KOPT-K1 (cell line): ENCODE data around the gene CDH4.

Experiments used
- H3K27ac ChIP-seq: fragments of 200-600 bp; sonication (generic); 2 replicates; pipeline ENCODE4 v1.5.1; 2016; ENCODE audit warnings: antibody characterized with exemption, mild to moderate bottlenecking, low read depth, low read length; ENCODE audit not compliant: poor library complexity, severe bottlenecking
- H3K36me3 ChIP-seq: fragments of 200-600 bp; sonication (generic); 2 replicates; pipeline ENCODE4 v1.5.1; 2017; ENCODE audit warnings: antibody characterized with exemption, mild to moderate bottlenecking, low read length, moderate library complexity; ENCODE audit not compliant: insufficient read depth
- H3K9me3 ChIP-seq: fragments of 200-600 bp; sonication (generic); 2 replicates; pipeline ENCODE4 v1.5.1; 2017; ENCODE audit warnings: antibody characterized with exemption, low read length, mild to moderate bottlenecking; ENCODE audit not compliant: insufficient read depth, poor library complexity, severe bottlenecking

Gene CDH4

GRCh38 chr20:61830241-61830930, 578.3 kb downstream of the CDH4 start:
- Histone ChIP-seq H3K9me3 (no peaks in the 10 kb centered on the region), H3K36me3 (no peaks in the 10 kb centered on the region), H3K27ac (no peak overlapping the region)

- Histone ChIP-seq H3K36me3 (no peaks in the 10 kb centered on the region), H3K27ac (no peak overlapping the region), H3K9me3 (no peaks in the 10 kb centered on the region)
These were observed 578.9 kb downstream of the CDH4 start for GRCh38 chr20:61830991-61831390.

DNA sequence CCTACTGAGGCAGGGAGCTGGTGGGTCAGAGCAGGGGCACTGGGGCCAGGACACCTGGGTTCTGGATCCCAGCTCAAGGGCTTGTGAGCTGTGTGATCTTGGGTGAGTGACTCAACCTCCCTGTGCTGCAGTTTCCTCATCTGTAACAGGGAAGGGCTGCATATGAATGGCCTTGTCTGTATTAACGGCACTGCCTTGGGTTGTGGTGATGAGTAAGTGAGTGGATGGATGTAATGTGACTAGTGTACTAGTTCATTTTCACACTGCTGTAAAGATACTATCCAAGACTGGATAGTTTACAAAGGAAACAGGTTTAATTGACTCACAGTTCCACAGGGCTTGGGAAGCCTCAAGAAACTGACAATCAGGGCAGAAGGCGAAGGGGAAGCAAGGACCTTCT, 580.1 kb downstream of the CDH4 start:
- H3K27ac ChIP-seq: no peak overlapping the region
- H3K36me3 ChIP-seq: no peaks in the 10 kb centered on the region
- no peaks in the 10 kb centered on the region for H3K9me3 ChIP-seq

DNA sequence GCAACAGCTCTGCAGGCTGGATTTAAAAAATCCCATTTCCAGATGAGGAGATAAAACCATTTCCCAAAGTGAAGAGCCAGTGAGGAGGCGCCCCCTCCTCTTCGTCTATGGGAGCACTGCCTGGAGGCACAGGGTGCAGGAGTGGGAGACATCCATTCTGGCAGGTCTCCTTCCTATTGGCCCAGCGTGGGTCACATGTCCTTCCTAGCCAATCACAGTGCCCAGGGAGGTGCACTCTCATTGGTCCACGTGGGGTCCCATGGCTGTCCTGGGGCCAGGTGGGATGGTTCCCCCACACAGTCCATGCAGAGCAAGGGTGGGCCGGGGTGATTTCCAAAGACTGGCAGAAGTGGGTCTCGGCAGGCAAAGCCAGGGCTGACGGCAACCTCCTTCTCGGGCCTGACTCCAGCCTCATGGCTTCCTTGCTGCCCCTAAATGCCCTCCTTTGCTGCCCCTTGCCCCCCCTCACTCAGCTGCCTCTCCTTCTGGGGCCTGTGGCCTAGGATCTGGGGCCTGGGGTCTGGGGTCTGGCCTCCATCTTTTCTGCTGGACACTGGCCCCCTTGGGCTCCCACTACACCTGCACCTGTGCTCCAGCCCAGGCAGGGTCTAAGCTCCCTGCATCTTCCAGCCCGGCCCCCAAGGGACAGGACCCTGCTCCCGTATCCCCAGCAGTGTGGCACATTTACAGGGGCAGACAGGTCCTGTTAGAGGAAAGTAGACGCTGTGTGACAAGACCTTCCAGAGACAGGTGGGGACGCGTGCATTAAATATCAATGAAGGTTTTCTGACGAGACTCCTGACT, 581.9 kb downstream of the CDH4 start:
- Histone ChIP-seq H3K27ac (no peak overlapping the region), H3K36me3 (no peaks in the 10 kb centered on the region), H3K9me3 (no peaks in the 10 kb centered on the region)

DNA sequence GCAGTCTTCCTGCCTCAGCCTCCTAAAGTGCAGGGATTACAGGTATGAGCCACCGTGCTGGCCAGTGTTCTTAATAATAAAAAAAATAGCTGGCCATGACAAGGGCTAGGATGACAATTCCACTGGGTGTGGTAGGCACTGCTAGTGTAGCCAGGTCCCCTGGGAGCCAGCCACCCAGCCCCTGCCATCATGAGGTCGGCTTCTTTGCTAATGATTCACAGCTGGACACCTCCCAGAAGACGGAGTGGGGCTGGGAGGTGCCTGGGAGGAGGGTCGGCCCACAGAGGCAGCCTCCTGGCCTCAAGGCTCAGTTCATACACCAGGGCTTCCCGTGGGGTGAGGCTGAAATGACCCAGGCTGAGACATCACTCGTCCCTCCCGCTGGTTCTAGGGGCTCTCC, 583.2 kb downstream of the CDH4 start:
- H3K9me3 ChIP-seq: no peaks in the 10 kb centered on the region

GRCh38 chr20:61835791-61836350, 583.8 kb downstream of the CDH4 start:
- no peak overlapping the region for H3K27ac ChIP-seq
- no peaks in the 10 kb centered on the region for H3K9me3 ChIP-seq
- H3K36me3 ChIP-seq: no peaks in the 10 kb centered on the region

More for the DNA sequence above, 583.2 kb downstream of the CDH4 start:
- H3K27ac ChIP-seq: no peak overlapping the region
- H3K36me3 ChIP-seq: no peaks in the 10 kb centered on the region

DNA sequence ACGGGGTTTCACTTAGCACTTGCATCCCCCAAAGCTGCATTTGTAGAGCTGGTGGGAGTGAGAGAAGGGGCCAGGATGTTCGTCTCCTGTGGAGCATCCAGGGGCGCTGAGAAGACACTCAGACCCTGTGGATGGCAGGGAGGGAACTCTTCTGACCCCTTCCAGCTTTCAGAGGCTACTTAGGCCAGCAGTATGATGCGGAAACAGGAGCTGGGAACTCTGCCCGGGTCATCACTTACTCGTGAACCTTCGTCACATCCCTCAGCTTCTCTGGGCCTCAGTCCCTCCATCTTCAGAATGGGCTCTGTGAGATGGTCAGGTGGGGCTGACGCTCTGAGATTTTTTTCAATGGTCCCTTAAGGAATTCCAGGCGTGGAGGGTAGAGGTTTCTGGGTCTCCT, 585.1 kb downstream of the CDH4 start:
- Histone ChIP-seq H3K36me3 (no peaks in the 10 kb centered on the region), H3K9me3 (no peaks in the 10 kb centered on the region), H3K27ac (no peak overlapping the region)

DNA sequence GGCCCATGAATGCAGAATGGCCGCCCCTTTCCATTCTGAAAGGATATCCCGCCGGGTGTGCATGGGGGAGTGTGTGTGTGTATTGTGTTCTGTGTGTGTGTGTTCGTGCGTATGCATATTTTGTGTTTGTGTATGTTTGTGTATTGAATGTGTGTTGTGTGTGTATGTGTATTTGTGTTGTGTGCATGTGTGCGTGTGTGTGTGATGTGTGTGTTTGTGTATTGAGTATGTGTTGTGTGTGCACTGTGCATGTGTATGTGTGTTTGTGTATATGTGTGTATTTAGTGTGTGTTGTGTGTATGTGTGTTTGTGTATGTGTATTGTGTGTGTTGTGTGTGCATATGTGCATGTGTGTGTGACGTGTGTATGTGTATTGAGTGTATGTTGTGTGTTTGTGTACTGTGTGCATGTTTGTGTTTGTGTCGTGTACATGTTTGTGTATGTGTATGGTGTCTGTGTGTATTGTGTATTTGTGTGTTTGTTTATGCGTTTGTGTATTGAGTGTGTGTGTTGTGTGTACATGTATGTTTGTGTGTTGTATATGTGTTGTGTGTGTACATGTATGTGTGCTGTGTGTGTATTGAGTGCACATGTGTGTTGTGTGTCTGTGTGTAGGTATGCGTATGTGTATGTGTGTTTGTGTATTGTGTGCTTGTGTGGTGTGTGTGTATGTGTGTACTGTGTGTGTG, 587.3 kb downstream of the CDH4 start:
- H3K27ac ChIP-seq: no peak overlapping the region
- no peaks in the 10 kb centered on the region for H3K9me3 ChIP-seq
- H3K36me3 ChIP-seq: no peaks in the 10 kb centered on the region

DNA sequence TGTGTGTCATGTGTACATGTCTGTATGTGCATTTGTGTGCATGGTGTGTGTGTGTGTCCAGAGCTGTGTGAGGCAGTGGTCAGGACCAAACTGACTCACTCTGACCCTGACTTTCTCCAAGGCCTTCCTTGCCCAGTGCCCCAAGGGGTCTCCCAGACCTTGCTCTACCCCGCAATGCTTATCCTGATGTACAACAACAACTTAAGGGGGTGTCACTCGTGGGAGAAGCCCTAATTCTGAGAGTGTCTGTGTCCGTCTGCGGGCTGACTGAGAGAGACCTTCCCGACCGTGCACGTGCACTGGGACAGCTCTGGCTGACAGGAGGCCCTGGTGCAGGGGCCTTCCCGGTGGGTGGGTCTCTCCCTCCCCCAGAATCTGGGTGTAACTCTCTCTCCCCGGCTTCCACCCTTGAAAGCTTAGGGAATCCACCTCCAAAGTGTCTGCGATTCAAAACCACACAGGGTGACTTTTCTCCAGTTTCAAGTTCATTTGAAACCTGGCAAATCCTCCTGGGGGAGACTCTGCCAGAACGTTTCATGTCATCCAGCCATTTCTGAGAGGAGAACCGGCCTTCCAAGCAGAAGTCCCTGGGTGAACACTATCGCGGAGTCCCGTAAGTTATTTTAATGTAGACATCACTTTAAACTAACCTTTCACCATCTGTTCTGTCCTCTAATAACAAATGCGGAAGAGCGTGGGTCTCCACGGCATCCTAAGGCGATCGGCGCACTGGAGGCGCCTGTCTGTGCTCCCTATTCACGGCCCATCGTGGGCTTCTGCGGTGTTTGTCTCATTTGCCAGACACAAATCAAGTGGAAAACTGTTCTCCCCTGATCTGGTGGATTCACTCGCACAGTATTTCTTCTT, 588.1 kb downstream of the CDH4 start:
- Histone ChIP-seq H3K36me3 (no peaks in the 10 kb centered on the region), H3K9me3 (no peaks in the 10 kb centered on the region), H3K27ac (no peak overlapping the region)

GRCh38 chr20:61840779-61841455, 588.9 kb downstream of the CDH4 start:
- no peak overlapping the region for H3K27ac ChIP-seq
- no peaks in the 10 kb centered on the region for H3K36me3 ChIP-seq
- no peaks in the 10 kb centered on the region for H3K9me3 ChIP-seq

DNA sequence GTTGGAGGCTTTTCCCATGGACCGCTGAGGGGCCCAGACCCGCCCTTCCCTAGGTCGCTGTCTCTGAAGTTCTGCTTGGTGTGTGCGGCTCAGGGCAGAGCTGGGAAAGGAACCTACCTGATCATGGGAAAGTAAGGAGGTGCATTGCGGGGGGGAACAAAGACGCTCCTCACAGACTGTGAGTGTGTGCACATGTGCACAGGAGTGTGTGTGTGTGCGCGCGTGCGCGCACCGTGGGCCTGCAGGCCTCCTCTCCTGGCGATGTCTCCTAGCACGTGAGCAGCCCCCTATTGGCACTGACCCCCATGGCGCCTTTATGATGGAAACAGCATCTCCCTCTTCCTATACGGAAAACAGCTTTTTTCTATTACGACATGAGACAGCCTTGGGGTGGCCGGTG, 589.5 kb downstream of the CDH4 start:
- H3K27ac ChIP-seq: no peak overlapping the region
- H3K9me3 ChIP-seq: no peaks in the 10 kb centered on the region
- no peaks in the 10 kb centered on the region for H3K36me3 ChIP-seq

GRCh38 chr20:61841966-61842365, 589.9 kb downstream of the CDH4 start:
- Histone ChIP-seq H3K36me3 (no peaks in the 10 kb centered on the region), H3K9me3 (no peaks in the 10 kb centered on the region), H3K27ac (no peak overlapping the region)

DNA sequence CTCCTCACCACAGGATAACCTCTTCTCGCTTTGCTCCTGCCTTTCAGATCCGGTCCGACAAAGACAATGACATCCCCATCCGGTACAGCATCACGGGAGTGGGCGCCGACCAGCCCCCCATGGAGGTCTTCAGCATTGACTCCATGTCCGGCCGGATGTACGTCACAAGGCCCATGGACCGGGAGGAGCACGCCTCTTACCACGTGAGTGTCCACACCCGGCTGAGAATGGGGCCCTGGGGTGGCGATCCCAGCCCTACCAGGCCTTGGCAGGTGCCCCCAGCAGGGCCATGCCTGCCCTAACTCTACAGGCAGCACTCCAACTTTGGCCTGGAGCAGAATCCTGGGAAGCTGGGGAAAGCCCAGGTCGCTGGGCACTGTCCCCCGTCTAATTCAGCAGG, 592.6 kb downstream of the CDH4 start:
- no peak overlapping the region for H3K27ac ChIP-seq
- no peaks in the 10 kb centered on the region for H3K9me3 ChIP-seq
- H3K36me3 ChIP-seq: no peaks in the 10 kb centered on the region

- Histone ChIP-seq H3K9me3 (no peaks in the 10 kb centered on the region), H3K27ac (no peak overlapping the region), H3K36me3 (no peaks in the 10 kb centered on the region)
These were observed 593.2 kb downstream of the CDH4 start for GRCh38 chr20:61845233-61845671.
